Measurements from ENCODE around the gene PLD6. TPM values are rescaled to one million over a fixed set of nuclear protein-coding genes. Genes with fewer than 3 reads are reported as not detected.
A peak's percentile ranks its signal among the peaks of the same experiment; 100 is the strongest.
"Not testable (repeated sequence)": the region's sequence is repeated elsewhere in the genome, so short reads cannot be mapped to it uniquely, and the experiment has no call there.

The PLD6 gene
- total RNA-seq, result 1 to 10 TPM; 2.3 to 5.0 (median 3.4) TPM

- TF ChIP-seq POLR2A (IDR thresholded peaks at IDR 0.05), result peak in 2 of 4 donors; percentile 39 to 52
- TF ChIP-seq EP300 (IDR thresholded peaks at IDR 0.05), result peak in 2 of 4 donors; percentile 28 to 86
- peak in 4 of 6 experiments; percentile 5 to 33 (median 10) for TF ChIP-seq CTCF (IDR thresholded peaks at IDR 0.05)
- TF ChIP-seq POLR2AphosphoS5 (IDR thresholded peaks at IDR 0.05), result peak; percentile 63 to 82
- DNase-seq (peak; percentile 83 to 98), ATAC-seq (ENCODE audit: low FRiP score in 2 of 2) (peak; percentile 61 to 89)
- Histone ChIP-seq H3K27ac (peak within 1 kb of the TSS; percentile 76 to 85 (median 80)), H3K9me3 (no peaks in the 10 kb centered on the region), H3K4me1 (peaks cover 30 to 31% (median 30%) of the 10 kb centered on the region in 4 donors), H3K36me3 (peaks cover 0 to 10% (median 7%) of the 10 kb centered on the region in 4 donors), H3K27me3 (no peaks in the 10 kb centered on the region), H3K4me3 (peak within 1 kb of the TSS; percentile 43 to 66 (median 54))
- WGBS, 2 donors, result 36 to 64% methylated on average over 15 to 39 of the region's 78 CpGs
These were observed at the start of gene PLD6 for GRCh38 chr17:17206124-17206912. Gene PLD6, minus strand, starts transcription at chr17:17206333. Its CDS starts 47 bp downstream, at chr17:17206286.

- H3K9me3 ChIP-seq; DNase-seq; H3K4me3 ChIP-seq; ATAC-seq (ENCODE audit: low FRiP score in 2 of 2); H3K27ac ChIP-seq; H3K4me1 ChIP-seq; H3K27me3 ChIP-seq: not testable (repeated sequence)
- WGBS, 2 donors, result 89 to 92% methylated on average over 11 of the region's 11 CpGs
- H3K36me3 ChIP-seq, result peaks cover 26 to 96% (median 73%) of the 10 kb centered on the region in 4 donors
These were observed 49.6 kb upstream of the PLD6 start for GRCh38 chr17:17255689-17256088.

GRCh38 chr17:17254036-17254435 is 47.9 kb upstream of the PLD6 start:
- no peaks in the 10 kb centered on the region for H3K27me3 ChIP-seq
- H3K9me3 ChIP-seq, result no peaks in the 10 kb centered on the region
- no peak for DNase-seq
- 48 to 82% methylated on average over 3 of the region's 3 CpGs for WGBS, 2 donors
- no peak overlapping the region for H3K4me3 ChIP-seq
- no peak for TF ChIP-seq POLR2AphosphoS5 (IDR thresholded peaks at IDR 0.05)
- TF ChIP-seq EP300 (IDR thresholded peaks at IDR 0.05), result no peak
- no peak for TF ChIP-seq POLR2A (IDR thresholded peaks at IDR 0.05)
- no peak for TF ChIP-seq CTCF (IDR thresholded peaks at IDR 0.05)
- no peak for ATAC-seq (ENCODE audit: low FRiP score in 2 of 2)
- H3K4me1 ChIP-seq, result no peaks in the 10 kb centered on the region
- no peak overlapping the region for H3K27ac ChIP-seq
- H3K36me3 ChIP-seq, result peaks cover 14 to 94% (median 66%) of the 10 kb centered on the region in 4 donors

- no peak overlapping the region for H3K4me3 ChIP-seq
- DNase-seq (no peak), ATAC-seq (ENCODE audit: low FRiP score in 2 of 2) (peak in 1 of 2 donors; percentile 78)
- H3K27me3 ChIP-seq, result no peaks in the 10 kb centered on the region
- H3K27ac ChIP-seq, result no peak overlapping the region
- no peaks in the 10 kb centered on the region for H3K4me1 ChIP-seq
- 78 to 87% methylated on average over 3 of the region's 3 CpGs for WGBS, 2 donors
- H3K36me3 ChIP-seq, result peaks cover 10 to 95% (median 67%) of the 10 kb centered on the region in 4 donors
- no peak for TF ChIP-seq POLR2A (IDR thresholded peaks at IDR 0.05)
- TF ChIP-seq CTCF (IDR thresholded peaks at IDR 0.05), result no peak
- TF ChIP-seq POLR2AphosphoS5 (IDR thresholded peaks at IDR 0.05), result no peak
- no peak for TF ChIP-seq EP300 (IDR thresholded peaks at IDR 0.05)
- no peaks in the 10 kb centered on the region for H3K9me3 ChIP-seq
These were observed 47.3 kb upstream of the PLD6 start for GRCh38 chr17:17253406-17253805.

- H3K27ac ChIP-seq, result no peak overlapping the region
- no peak overlapping the region for H3K4me3 ChIP-seq
- no peaks in the 10 kb centered on the region for H3K4me1 ChIP-seq
- ATAC-seq (ENCODE audit: low FRiP score in 2 of 2), result no peak
- 73 to 79% methylated on average over 5 to 9 of the region's 9 CpGs for WGBS, 2 donors
- no peaks in the 10 kb centered on the region for H3K9me3 ChIP-seq
- H3K36me3 ChIP-seq, result peaks cover 6 to 95% (median 69%) of the 10 kb centered on the region in 4 donors
- no peak for TF ChIP-seq EP300 (IDR thresholded peaks at IDR 0.05)
- H3K27me3 ChIP-seq, result no peaks in the 10 kb centered on the region
- no peak for DNase-seq
These were observed 46.1 kb upstream of the PLD6 start for GRCh38 chr17:17252149-17252661.

All from upper lobe of left lung (tissue), 6 donors.